Type B pancreatic cell (in vitro differentiated cells): ENCODE data around the gene HPS1. TPM values are rescaled to one million over a fixed set of nuclear protein-coding genes. Genes with fewer than 3 reads are reported as not detected.
A peak's percentile ranks its signal among the peaks of the same experiment; 100 is the strongest.

Source experiments
- DNase-seq: peaks from one replicate; pipeline ENCODE4 v3.0.0; 2021; ENCODE audit warnings: mixed read lengths; ENCODE audit not compliant: unreplicated experiment; ENCODE audit errors: extremely low spot score
- H3K27ac Mint-ChIP-seq: 2 replicates; pipeline ENCODE4 v1.8.0; 2021; ENCODE audit warnings: mild to moderate bottlenecking, mixed read lengths
- H3K27me3 Mint-ChIP-seq: 2 replicates; pipeline ENCODE4 v1.8.0; 2021; ENCODE audit warnings: mixed read lengths
- H3K36me3 Mint-ChIP-seq: 2 replicates; pipeline ENCODE4 v1.8.0; 2021; ENCODE audit warnings: mixed read lengths
- H3K4me1 Mint-ChIP-seq: one replicate; pipeline ENCODE4 v1.8.0; 2021; ENCODE audit warnings: mixed read lengths; ENCODE audit not compliant: unreplicated experiment
- H3K4me3 Mint-ChIP-seq: 2 replicates; pipeline ENCODE4 v1.8.0; 2021; ENCODE audit warnings: mild to moderate bottlenecking, mixed read lengths
- H3K9me3 Mint-ChIP-seq: 2 replicates; pipeline ENCODE4 v1.8.0; 2021; ENCODE audit warnings: mixed read lengths
- CTCF ChIP-seq: fragments of 200-600 bp; sonication (generic); conservative IDR thresholded peaks from 2 replicates; pipeline ENCODE4 v1.5.0; 2021; ENCODE audit warnings: antibody characterized with exemption, mild to moderate bottlenecking
- total RNA-seq: library from RNA; stranded (reverse); gene quantifications from 2 replicates; pipeline ENCODE4 v1.2.1, GENCODE V29; 2021; ENCODE audit warnings: low replicate concordance

HPS1 gene
- total RNA-seq, 1 donor from 2014 or later = 60.5 TPM

GRCh38 chr10:98407744-98408241, 38.9 kb downstream of the HPS1 start:
- TF ChIP-seq CTCF = no peak
- H3K36me3 Mint-ChIP-seq = peaks cover 6% of the 10 kb centered on the region
- H3K4me3 Mint-ChIP-seq = no peak overlapping the region
- no peak overlapping the region for H3K27ac Mint-ChIP-seq
- no peaks in the 10 kb centered on the region for H3K27me3 Mint-ChIP-seq
- peaks cover 24% of the 10 kb centered on the region for H3K4me1 Mint-ChIP-seq
- DNase-seq = no peak
- peaks cover 5% of the 10 kb centered on the region for H3K9me3 Mint-ChIP-seq

GRCh38 chr10:98407017-98407743, 39.6 kb downstream of the HPS1 start:
- Mint-ChIP-seq H3K36me3 (peaks cover 6% of the 10 kb centered on the region), H3K27me3 (no peaks in the 10 kb centered on the region), H3K4me3 (no peak overlapping the region), H3K27ac (no peak overlapping the region), H3K4me1 (peaks cover 30% of the 10 kb centered on the region), H3K9me3 (peaks cover 5% of the 10 kb centered on the region)
- TF ChIP-seq CTCF = no peak
- DNase-seq = no peak

GRCh38 chr10:98405422-98405821, 41.3 kb downstream of the HPS1 start:
- H3K27me3 Mint-ChIP-seq = no peaks in the 10 kb centered on the region
- no peak for DNase-seq
- H3K36me3 Mint-ChIP-seq = peaks cover 6% of the 10 kb centered on the region
- peaks cover 31% of the 10 kb centered on the region for H3K4me1 Mint-ChIP-seq
- H3K27ac Mint-ChIP-seq = peak overlapping the region; percentile 80
- no peak overlapping the region for H3K4me3 Mint-ChIP-seq
- TF ChIP-seq CTCF = no peak
- H3K9me3 Mint-ChIP-seq = peaks cover 5% of the 10 kb centered on the region

GRCh38 chr10:98404571-98405359, 42.0 kb downstream of the HPS1 start:
- peaks cover 6% of the 10 kb centered on the region for H3K36me3 Mint-ChIP-seq
- DNase-seq = no peak
- peak overlapping the region; percentile 95 for H3K27ac Mint-ChIP-seq
- peaks cover 5% of the 10 kb centered on the region for H3K9me3 Mint-ChIP-seq
- H3K4me3 Mint-ChIP-seq = peak overlapping the region; percentile 57
- no peak for TF ChIP-seq CTCF
- peaks cover 31% of the 10 kb centered on the region for H3K4me1 Mint-ChIP-seq
- no peaks in the 10 kb centered on the region for H3K27me3 Mint-ChIP-seq

- Mint-ChIP-seq H3K4me1 (peaks cover 25% of the 10 kb centered on the region), H3K27me3 (no peaks in the 10 kb centered on the region), H3K4me3 (peak overlapping the region; percentile 7), H3K27ac (peak overlapping the region; percentile 95), H3K9me3 (peaks cover 5% of the 10 kb centered on the region), H3K36me3 (peaks cover 6% of the 10 kb centered on the region)
- DNase-seq = no peak
- no peak for TF ChIP-seq CTCF
These were observed 42.8 kb downstream of the HPS1 start for GRCh38 chr10:98403812-98404504.
